ENCODE measurements around the gene FRK. TPM values are rescaled to one million over a fixed set of nuclear protein-coding genes. Genes with fewer than 3 reads are reported as not detected.
"Not testable (repeated sequence)": the region's sequence is repeated elsewhere in the genome, so short reads cannot be mapped to it uniquely, and the experiment has no call there.

FRK gene
- total RNA-seq, 3 donors from 2014 or later = 8.0 to 25.8 (median 23.2) TPM

- Histone ChIP-seq H3K9me3 (no peaks in the 10 kb centered on the region), H3K4me1 (ENCODE audit: low read depth) (no peaks in the 10 kb centered on the region), H3K36me3 (ENCODE audit: low read depth) (no peaks in the 10 kb centered on the region), H3K4me3 (no peak overlapping the region)
- DNase-seq = no peak
- no peak for TF ChIP-seq CTCF (IDR thresholded peaks at IDR 0.05)
- ATAC-seq = no peak
- intact Hi-C loops (cut with DNase I, micrococcal nuclease) = no loop called here
Measured at GRCh38 chr6:115954740-115955139, 106.0 kb downstream of the FRK start.

DNA sequence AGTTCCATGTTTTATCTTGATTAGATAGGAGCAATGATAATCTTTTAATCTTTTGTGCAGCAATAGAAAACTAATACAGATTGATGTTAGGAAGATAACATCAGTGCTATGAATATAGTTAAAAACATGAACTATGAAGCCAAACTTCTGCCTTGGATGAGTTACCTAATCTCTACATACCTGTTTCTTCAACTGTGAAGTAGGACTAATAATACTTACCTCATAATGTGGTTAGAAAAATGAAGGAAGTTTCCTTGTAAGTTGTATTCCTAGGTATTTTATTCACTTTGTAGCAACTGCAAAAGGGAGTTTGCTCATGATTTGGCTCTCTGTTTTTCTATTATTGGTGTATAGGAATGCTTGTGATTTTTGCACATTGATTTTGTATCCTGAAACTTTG is 111.9 kb downstream of the FRK start:
- no peak for ATAC-seq
- H3K4me1 ChIP-seq (ENCODE audit: low read depth) = no peaks in the 10 kb centered on the region
- no peaks in the 10 kb centered on the region for H3K9me3 ChIP-seq
- no peak overlapping the region for H3K4me3 ChIP-seq
- no peak for TF ChIP-seq CTCF (IDR thresholded peaks at IDR 0.05)
- intact Hi-C loops (cut with DNase I, micrococcal nuclease) = no loop called here
- no peak for DNase-seq
- no peaks in the 10 kb centered on the region for H3K36me3 ChIP-seq (ENCODE audit: low read depth)

DNA sequence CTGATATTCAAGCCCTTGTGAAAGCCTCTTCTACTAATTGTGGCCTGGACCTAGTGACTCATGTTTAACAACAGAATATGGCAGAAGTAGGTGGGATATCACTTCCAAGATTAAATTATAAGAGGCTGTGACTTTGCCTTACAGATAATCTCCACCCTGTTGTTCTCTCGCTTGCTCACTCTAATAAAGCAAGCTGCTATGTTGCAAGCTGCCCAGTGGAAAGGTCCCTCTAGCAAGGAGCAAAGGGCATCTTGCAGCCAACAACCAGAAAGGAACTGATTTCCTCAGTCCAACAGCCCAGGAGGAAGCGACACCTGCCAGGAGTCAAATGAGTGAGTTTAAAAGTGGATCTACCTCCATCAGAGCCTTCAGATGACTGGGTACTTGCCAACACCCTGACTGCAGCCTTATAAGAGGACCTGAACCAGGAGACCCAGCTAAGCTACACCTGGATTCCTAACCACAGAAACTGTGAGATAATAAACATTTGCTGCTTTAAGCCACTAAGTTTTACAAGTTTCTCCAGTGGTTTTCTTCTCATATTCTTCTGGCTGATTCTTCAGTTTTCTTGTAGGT is 112.6 kb downstream of the FRK start:
- peak in 1 of 3 donors; percentile 28 for DNase-seq
- no peak for TF ChIP-seq CTCF (IDR thresholded peaks at IDR 0.05)
- Histone ChIP-seq H3K4me3 (no peak overlapping the region), H3K36me3 (ENCODE audit: low read depth) (no peaks in the 10 kb centered on the region), H3K4me1 (ENCODE audit: low read depth) (no peaks in the 10 kb centered on the region), H3K9me3 (no peaks in the 10 kb centered on the region)
- intact Hi-C loops (cut with DNase I, micrococcal nuclease) = no loop called here
- peak; percentile 99 for ATAC-seq

- H3K9me3 ChIP-seq = no peaks in the 10 kb centered on the region
- DNase-seq = no peak
- H3K36me3 ChIP-seq (ENCODE audit: low read depth) = no peaks in the 10 kb centered on the region
- no peak for TF ChIP-seq CTCF (IDR thresholded peaks at IDR 0.05)
- intact Hi-C loops (cut with DNase I, micrococcal nuclease) = no loop called here
- H3K4me3 ChIP-seq = no peak overlapping the region
- no peak for ATAC-seq
- H3K4me1 ChIP-seq (ENCODE audit: low read depth) = no peaks in the 10 kb centered on the region
Measured at GRCh38 chr6:115945812-115946211, 114.9 kb downstream of the FRK start.

GRCh38 chr6:115945306-115945705 is 115.4 kb downstream of the FRK start:
- Histone ChIP-seq H3K36me3 (ENCODE audit: low read depth) (no peaks in the 10 kb centered on the region), H3K4me1 (ENCODE audit: low read depth) (no peaks in the 10 kb centered on the region), H3K9me3 (no peaks in the 10 kb centered on the region), H3K4me3 (no peak overlapping the region)
- DNase-seq (no peak), ATAC-seq (no peak)
- TF ChIP-seq CTCF (IDR thresholded peaks at IDR 0.05) = no peak
- intact Hi-C loops (cut with DNase I, micrococcal nuclease) = no loop called here

DNA sequence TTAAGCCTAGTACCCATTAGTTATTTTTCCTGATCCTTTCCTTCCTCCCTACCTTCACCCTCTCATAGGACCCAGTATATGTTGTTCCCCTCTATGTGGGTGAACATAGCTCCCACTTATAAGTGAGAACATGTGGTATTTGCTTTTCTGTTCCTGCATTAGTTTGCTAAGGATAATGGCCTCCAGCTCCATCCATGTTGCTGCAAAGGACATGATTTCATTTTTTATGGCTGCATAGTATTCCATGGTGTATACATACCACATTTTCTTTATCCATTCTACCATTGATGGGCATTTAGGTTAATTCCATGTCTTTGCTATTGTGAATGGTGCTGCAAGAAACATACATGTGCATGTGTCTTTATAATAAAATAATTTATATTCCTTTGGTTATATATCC is 115.9 kb downstream of the FRK start:
- H3K4me3 ChIP-seq; H3K36me3 ChIP-seq (ENCODE audit: low read depth); H3K9me3 ChIP-seq; ATAC-seq; intact Hi-C loops (cut with DNase I, micrococcal nuclease); H3K4me1 ChIP-seq (ENCODE audit: low read depth); DNase-seq: not testable (repeated sequence)

- H3K4me3 ChIP-seq; H3K36me3 ChIP-seq (ENCODE audit: low read depth); H3K4me1 ChIP-seq (ENCODE audit: low read depth); H3K9me3 ChIP-seq; DNase-seq; ATAC-seq; intact Hi-C loops (cut with DNase I, micrococcal nuclease): not testable (repeated sequence)
Measured at GRCh38 chr6:115937502-115937901, 123.2 kb downstream of the FRK start.
